GM12872 (cell line): Measurements from ENCODE around the gene EMCN.

Experiments used
- CTCF ChIP-seq: IDR thresholded peaks from 3 replicates; pipeline ENCODE4 v1.5.1; 2011; ENCODE audit warnings: low read depth, mild to moderate bottlenecking, low read length, moderate library complexity; ENCODE audit not compliant: insufficient read depth

Gene EMCN

DNA sequence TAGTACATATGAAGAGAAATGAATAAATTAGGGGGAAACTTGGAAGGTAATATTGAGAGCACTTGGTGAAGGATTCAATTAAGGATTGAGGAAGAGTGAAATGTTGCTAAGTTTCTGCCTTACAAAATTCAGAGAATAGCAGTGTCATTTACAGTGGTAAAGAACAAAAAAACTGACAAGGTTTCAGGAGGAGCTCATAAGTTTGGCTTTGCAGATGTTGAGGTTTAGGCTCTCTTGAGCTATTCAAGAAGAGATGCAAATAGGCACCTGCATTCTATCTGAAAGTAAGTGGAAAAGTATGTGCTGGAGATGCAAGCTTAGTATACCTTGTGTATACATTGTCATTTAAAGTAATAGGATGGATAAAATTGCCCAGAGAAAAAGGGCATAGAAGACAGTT lies 22.3 kb upstream of the EMCN start:
- TF ChIP-seq CTCF: no peak

- TF ChIP-seq CTCF: no peak
These were observed 21.9 kb upstream of the EMCN start for GRCh38 chr4:100539706-100540105.

DNA sequence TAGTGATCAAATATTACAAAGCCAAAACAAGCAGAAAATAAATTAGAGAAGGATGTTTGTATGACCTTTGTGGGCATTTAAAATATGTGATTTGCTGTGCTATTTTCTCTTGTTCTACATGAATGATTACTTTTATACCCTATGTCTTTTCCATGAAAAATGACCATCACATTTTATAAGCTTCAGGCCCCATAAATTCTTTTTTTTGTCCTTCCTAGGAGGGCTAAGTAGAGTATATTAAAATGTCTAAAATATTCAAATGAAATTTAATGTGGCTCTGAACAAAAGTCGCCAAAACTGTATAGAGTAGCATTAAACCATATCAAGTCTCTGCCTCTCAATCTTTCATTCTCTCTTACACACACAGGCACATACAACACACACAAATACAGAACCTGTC lies 15.9 kb upstream of the EMCN start:
- TF ChIP-seq CTCF: no peak

DNA sequence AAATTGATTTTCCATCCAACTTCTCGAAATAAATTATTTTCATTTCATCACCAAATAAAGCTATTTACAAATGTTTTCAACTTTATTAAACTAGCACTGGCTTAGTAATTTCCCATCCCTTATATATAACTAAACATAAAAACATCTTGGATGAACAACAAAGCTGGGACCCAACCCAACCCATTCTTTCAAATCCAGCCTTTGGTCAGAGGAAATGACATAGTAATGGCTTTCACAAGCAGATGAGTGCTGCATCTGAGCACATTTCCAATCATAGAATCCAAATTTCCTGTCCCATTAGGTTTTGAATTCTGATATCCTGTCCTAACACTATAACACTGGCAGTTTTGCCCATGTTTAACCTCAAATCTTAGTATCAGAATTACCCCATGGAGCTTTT lies 7.9 kb upstream of the EMCN start:
- no peak for TF ChIP-seq CTCF

DNA sequence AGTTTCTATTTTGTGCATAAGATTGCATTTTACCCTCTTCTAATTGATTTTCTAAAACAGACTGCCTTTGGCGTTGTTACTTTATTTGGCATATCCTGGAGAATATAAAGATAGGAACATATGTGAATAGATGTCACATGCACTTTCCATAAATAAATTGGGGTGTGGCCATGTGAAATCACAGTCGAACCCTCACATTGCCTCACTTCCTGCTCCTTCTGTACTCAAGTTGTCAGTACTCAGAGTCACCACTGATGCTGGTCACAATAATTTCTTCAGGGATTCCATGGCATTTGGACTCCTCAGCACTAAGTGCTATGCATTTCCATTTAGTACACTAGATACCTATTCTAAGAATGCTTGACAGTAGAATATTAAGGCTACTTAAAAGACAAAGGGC lies 1.4 kb upstream of the EMCN start:
- TF ChIP-seq CTCF: no peak

DNA sequence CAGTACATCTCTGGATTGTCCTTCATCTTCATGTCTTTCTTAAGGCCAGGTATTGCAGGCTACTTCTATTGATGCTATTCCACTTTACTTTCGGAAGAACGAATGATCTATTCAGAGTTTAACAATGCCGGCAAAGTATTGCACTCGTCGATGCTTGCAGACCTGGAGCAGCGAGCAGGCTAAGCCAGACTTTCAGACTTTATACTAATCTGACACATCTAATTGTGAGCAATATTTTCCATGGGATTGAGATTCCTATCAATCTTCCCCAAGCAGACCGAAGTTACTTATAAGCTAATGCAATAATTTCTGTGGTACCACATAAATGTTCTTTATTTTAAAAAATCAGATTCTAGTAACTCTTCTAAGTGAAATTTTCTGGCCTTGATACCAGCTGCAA lies 1.6 kb downstream of the EMCN start:
- TF ChIP-seq CTCF: no peak

DNA sequence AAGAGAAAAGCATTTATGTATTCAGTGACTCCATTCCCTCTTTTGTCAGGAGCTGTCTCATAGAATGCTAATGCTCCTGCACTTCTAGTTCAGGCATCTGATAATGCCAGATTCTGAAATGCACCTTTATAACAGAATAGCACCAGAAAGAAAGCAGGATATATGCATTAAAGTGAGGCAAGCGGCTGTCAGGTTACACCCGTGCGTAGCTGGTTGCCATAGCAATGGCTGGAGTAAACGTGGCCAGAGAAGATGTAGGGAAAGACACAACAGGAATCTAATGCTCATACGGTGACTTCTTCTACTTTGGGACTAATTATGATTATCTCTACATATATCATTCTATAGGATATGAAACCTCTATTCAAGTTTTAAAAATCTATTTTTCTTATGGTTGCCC lies 5.9 kb downstream of the EMCN start:
- no peak for TF ChIP-seq CTCF

DNA sequence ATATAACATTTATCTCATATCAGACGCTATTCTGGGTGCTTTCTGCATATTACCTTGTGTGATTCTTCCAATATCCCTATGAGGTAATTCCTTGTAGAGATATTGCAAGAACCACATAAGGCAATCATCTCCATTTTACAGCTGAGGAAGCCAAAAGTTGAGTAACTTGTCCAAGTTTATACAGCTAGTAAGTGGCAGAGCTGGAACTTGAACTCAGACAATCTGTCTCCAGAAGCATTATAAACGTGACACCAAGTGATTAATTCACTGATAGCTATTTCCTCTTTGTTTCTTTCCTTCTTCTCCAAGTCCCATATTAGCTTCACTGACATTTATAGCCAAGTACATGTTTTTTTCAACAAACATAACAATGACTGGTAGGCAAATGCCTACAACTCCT lies 7.3 kb downstream of the EMCN start:
- TF ChIP-seq CTCF: no peak
